Endodermal cell (in vitro differentiated cells): Measurements from ENCODE around the gene SERPINA1. TPM values are rescaled to one million over a fixed set of nuclear protein-coding genes. Genes with fewer than 3 reads are reported as not detected.
A peak's percentile ranks its signal among the peaks of the same experiment; 100 is the strongest.

Source experiments
- DNase-seq: peaks from one replicate; pipeline ENCODE4 v3.0.0-alpha.2; 2017
- H3K27ac ChIP-seq: 2 replicates; pipeline ENCODE4 v1.5.1; 2013; ENCODE audit warnings: mild to moderate bottlenecking, low read depth, low read length, moderate library complexity
- H3K27me3 ChIP-seq: 2 replicates; pipeline ENCODE4 v1.6.1; 2013; ENCODE audit warnings: mild to moderate bottlenecking, low read length, moderate library complexity; ENCODE audit not compliant: insufficient read depth, control insufficient read depth, poor library complexity, severe bottlenecking
- H3K36me3 ChIP-seq: 2 replicates; pipeline ENCODE4 v1.7.0; 2013; ENCODE audit warnings: mild to moderate bottlenecking, low read length, moderate library complexity; ENCODE audit not compliant: control insufficient read depth, insufficient read depth
- H3K4me1 ChIP-seq: one replicate; pipeline ENCODE4 v1.7.0; 2013; ENCODE audit warnings: low read length; ENCODE audit not compliant: control insufficient read depth, insufficient read depth
- H3K4me3 ChIP-seq: 2 replicates; pipeline ENCODE4 v1.5.1; 2013; ENCODE audit warnings: mild to moderate bottlenecking, low read length, moderate library complexity
- H3K9ac ChIP-seq: 2 replicates; pipeline ENCODE4 v1.6.1; 2013; ENCODE audit warnings: mild to moderate bottlenecking, low read length, moderate library complexity; ENCODE audit not compliant: poor library complexity, severe bottlenecking; ENCODE audit errors: extremely low read depth
- H3K9me3 ChIP-seq: 2 replicates; pipeline ENCODE4 v1.6.1; 2013; ENCODE audit warnings: mild to moderate bottlenecking, low read length, moderate library complexity; ENCODE audit not compliant: control insufficient read depth
- H3K27ac Mint-ChIP-seq: 2 replicates; pipeline ENCODE4 v1.8.0; 2020; ENCODE audit warnings: mixed read lengths
- H3K27me3 Mint-ChIP-seq: 2 replicates; pipeline ENCODE4 v1.8.0; 2021; ENCODE audit warnings: mild to moderate bottlenecking, mixed read lengths; ENCODE audit not compliant: insufficient read depth
- H3K36me3 Mint-ChIP-seq: 2 replicates; pipeline ENCODE4 v1.8.0; 2020; ENCODE audit warnings: low read depth, mixed read lengths
- H3K4me1 Mint-ChIP-seq: 2 replicates; pipeline ENCODE4 v1.8.0; 2020; ENCODE audit warnings: mixed read lengths
- H3K4me3 Mint-ChIP-seq: 2 replicates; pipeline ENCODE4 v1.8.0; 2020; ENCODE audit warnings: mild to moderate bottlenecking, moderate library complexity, mixed read lengths
- H3K9me3 Mint-ChIP-seq: 2 replicates; pipeline ENCODE4 v1.8.0; 2020; ENCODE audit warnings: mild to moderate bottlenecking, mixed read lengths
- WGBS, 2 experiments: methylation state at CpG; one replicate each; pipeline versions ENCODE4 v1.1.5 to v1.1.7; 2013; ENCODE audit warnings: missing lambda C conversion rate in 2 of 2, mixed read lengths in 1 of 2; ENCODE audit not compliant: insufficient coverage in 1 of 2, insufficient read length in 1 of 2; 5-methylcytosine and 5-hydroxymethylcytosine counted together
- total RNA-seq, 2 donors: library from RNA; stranded (reverse); fragmentation: NEBNext Ultra II Directional in 1 of 2; extraction: Animal tissue kit (Norgen Biotek cat#: 25700) in 1 of 2; gene quantifications; 2 replicates in 1 of 2; 3 replicates in 1 of 2; pipeline ENCODE4 v1.2.1, GENCODE V29; 2021
- TF ChIP-seq, protein P1 (sequence below): fragments of 200-600 bp; sonication (generic); conservative IDR thresholded peaks from 2 replicates; pipeline ENCODE4 v1.5.0; 2021; ENCODE audit warnings: antibody characterized with exemption, mild to moderate bottlenecking

Gene SERPINA1
- total RNA-seq, 2 donors from 2014 or later: 1.2 TPM; not detected in 1

DNA sequence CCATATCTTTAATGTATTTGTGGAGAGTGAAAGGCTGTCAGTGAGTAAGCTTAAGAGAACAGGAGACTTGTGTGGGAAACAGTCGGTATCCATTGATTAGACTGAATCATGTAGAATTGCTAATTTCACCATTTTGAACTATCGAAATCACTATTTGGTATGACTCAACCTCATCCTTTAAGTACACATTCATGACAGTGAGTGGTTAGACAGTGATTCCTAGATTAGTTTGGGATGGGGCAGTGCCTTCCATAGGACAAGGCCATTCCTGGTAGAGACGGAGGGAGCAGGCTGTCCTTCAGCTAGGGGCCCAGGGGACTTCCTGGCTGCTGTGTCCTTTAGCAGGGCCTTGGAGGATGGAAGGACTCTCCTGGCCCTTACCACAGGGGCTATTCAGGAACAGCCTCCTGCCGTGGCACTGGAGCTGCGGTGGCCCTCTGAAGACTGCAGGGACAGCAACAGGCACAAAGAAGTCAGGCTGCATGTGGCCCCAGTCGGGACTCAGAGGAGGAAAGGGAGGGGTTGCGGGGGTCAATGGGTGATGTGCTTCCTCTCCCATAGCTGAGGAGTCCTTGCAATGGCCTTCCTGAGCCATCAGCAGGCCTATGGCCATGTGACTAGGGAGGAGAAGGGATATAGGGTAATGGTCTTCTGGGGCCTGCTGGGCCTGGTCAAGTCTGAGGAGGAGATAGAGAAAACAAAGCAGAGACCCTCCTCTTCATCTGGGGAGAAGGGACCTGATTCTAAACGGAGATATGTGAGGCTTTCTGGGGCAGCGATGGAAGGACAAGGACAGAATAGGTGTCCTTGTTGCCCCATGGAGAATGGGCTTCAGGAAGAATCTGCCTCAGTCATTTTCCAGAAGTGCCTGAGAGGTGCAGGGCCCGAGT, 11.2 kb downstream of the SERPINA1 start:
- no peaks in the 10 kb centered on the region for H3K9me3 Mint-ChIP-seq

DNA sequence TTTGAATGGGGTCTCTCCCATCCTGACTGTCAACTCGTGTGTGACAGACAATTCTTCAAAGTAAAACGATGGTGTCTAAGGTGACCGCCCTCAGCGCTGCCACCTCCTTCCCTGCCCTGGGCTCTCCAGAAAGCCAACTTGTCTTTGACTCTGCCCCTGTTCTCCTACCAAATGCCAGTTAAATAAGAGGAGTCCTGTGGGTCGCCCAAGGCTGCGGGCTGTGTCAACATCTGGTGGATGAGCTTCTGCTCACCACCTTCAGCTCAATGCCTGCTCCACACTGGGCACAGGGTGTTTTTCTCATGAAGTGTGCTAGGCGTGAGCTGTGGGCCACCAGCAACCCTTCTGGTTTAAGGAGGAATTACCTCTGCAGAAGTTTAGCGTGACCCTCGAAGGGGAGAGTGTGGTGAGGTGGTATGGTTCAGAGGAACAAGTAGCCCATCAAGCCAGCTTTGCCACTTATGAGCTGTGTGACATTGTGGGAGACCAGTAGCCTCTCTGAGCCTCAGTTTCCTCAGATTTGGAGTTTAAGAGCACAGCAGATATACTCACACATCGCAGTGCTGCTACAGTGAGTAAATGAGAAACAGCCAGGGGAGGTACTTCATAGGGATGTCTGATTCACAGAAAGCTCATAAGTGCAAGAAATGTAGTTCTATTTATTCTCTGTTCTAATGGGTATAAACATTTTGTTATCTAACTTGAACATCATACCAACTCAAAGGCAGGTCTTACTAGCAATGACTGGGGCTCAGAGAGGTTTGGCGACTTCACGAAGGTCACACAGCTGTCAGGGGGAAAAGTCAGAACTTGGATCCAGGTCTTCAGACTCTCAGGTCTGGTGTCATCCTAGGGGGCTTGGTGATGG, 12.1 kb downstream of the SERPINA1 start:
- WGBS, 2 experiments: 95 to 97% methylated on average over 9 to 12 of the region's 12 CpGs

More for the DNA sequence above, 11.2 kb downstream of the SERPINA1 start:
- DNase-seq: peak; percentile 23
- peaks cover 7% of the 10 kb centered on the region for H3K4me1 ChIP-seq
- Mint-ChIP-seq H3K36me3 (no peaks in the 10 kb centered on the region), H3K27me3 (peaks cover 9% of the 10 kb centered on the region), H3K4me3 (no peak overlapping the region), H3K27ac (no peak overlapping the region), H3K4me1 (peaks cover 24% of the 10 kb centered on the region)
- no peaks in the 10 kb centered on the region for H3K9me3 ChIP-seq
- TF ChIP-seq, protein P1, sequence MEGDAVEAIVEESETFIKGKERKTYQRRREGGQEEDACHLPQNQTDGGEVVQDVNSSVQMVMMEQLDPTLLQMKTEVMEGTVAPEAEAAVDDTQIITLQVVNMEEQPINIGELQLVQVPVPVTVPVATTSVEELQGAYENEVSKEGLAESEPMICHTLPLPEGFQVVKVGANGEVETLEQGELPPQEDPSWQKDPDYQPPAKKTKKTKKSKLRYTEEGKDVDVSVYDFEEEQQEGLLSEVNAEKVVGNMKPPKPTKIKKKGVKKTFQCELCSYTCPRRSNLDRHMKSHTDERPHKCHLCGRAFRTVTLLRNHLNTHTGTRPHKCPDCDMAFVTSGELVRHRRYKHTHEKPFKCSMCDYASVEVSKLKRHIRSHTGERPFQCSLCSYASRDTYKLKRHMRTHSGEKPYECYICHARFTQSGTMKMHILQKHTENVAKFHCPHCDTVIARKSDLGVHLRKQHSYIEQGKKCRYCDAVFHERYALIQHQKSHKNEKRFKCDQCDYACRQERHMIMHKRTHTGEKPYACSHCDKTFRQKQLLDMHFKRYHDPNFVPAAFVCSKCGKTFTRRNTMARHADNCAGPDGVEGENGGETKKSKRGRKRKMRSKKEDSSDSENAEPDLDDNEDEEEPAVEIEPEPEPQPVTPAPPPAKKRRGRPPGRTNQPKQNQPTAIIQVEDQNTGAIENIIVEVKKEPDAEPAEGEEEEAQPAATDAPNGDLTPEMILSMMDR: no peak
- H3K9ac ChIP-seq: no peak overlapping the region
- H3K27ac ChIP-seq: no peak overlapping the region
- H3K4me3 ChIP-seq: no peak overlapping the region
- WGBS, 2 experiments: 88 to 91% methylated on average over 5 to 9 of the region's 10 CpGs
- no peaks in the 10 kb centered on the region for H3K27me3 ChIP-seq
- no peaks in the 10 kb centered on the region for H3K36me3 ChIP-seq

DNA sequence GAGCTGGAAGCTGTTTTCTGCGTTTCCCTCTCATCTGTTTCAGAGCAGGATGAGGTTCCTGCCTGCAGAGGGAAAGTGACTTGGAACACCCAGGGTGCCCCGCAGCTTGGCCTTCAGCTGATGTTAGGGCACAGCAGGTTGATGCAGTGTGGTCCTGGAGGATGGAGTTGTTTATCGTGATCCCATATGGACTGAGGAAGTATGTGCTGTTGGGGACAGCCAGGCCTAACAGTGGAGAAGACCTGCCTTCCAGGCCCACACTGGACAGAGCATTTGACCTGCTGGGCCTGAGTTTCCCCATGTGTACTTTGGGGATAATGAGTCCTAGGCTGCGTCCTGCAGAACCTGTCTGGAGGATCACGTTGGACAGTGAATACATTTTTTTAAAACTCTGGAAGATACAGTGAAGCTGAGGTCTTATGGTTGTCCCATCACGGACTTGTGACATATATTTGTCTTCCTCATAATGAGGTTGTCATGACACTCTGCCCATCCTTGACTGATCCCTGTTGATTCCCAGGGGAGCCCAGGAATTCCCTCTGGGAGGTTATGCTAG, 12.8 kb downstream of the SERPINA1 start:
- Histone ChIP-seq H3K4me1 (peaks cover 7% of the 10 kb centered on the region), H3K4me3 (no peak overlapping the region), H3K27me3 (no peaks in the 10 kb centered on the region), H3K9ac (no peak overlapping the region), H3K36me3 (no peaks in the 10 kb centered on the region), H3K27ac (no peak overlapping the region), H3K9me3 (no peaks in the 10 kb centered on the region)
- WGBS, 2 experiments: 80 to 85% methylated on average over 4 to 6 of the region's 6 CpGs
- Mint-ChIP-seq H3K4me3 (no peak overlapping the region), H3K4me1 (peaks cover 26% of the 10 kb centered on the region), H3K27me3 (peaks cover 9% of the 10 kb centered on the region), H3K9me3 (no peaks in the 10 kb centered on the region), H3K27ac (peak overlapping the region; percentile 69), H3K36me3 (no peaks in the 10 kb centered on the region)
- TF ChIP-seq, protein P1: no peak
- no peak for DNase-seq

More for the DNA sequence above, 12.1 kb downstream of the SERPINA1 start:
- Histone ChIP-seq H3K27ac (no peak overlapping the region), H3K4me3 (no peak overlapping the region), H3K9ac (no peak overlapping the region), H3K9me3 (no peaks in the 10 kb centered on the region), H3K36me3 (no peaks in the 10 kb centered on the region), H3K27me3 (no peaks in the 10 kb centered on the region), H3K4me1 (peaks cover 7% of the 10 kb centered on the region)
- H3K4me3 Mint-ChIP-seq: no peak overlapping the region
- H3K9me3 Mint-ChIP-seq: no peaks in the 10 kb centered on the region
- peaks cover 9% of the 10 kb centered on the region for H3K27me3 Mint-ChIP-seq
- no peaks in the 10 kb centered on the region for H3K36me3 Mint-ChIP-seq
- TF ChIP-seq, protein P1: peak; percentile 39
- H3K27ac Mint-ChIP-seq: no peak overlapping the region
- peaks cover 26% of the 10 kb centered on the region for H3K4me1 Mint-ChIP-seq
- DNase-seq: peak; percentile 36
